NCI-H526 treated with DMSO at 0.1 percent for 48 hours (cell line): Measurements from ENCODE around the gene ALX4.

ENCODE experiments used
- DNase-seq: peaks from one replicate; lab custom pipeline; 2025; lab: John Stamatoyannopoulos, UW

Gene ALX4

DNA sequence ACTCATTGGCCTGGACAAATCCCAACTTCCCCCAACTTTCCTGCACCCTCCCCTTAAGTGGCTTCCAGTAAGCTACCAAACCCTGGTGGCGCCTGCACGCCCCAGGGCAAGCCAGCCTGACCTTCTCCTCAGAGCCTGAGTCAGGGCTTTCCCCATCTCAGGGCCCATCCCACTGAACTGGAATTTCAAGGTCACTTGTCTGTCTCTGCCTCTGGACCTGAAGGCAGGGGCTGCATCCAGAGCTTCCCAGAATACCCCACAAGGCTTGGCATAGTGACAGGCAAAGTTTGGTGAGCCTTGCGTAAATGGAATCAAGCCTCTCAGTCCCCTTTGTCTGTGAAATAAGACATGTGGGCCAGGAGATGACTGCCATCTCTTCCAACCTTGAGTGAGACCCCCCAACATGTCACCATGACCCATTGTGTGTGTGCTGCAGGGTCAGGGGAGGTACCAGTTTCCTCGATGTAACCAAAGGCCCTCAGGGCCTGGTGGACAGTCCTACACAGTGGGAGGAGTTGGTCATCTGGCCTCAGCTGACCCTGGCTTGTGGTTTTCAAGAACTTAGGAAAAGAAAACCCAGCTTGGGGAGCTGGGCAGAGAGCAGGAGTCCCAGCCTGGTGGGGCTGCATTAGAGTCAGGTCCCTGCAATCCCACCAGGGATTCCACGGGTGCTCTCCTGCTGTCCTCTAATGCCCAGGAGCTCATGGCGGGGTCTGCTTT, 8.9 kb downstream of the ALX4 start:
- no peak for DNase-seq

DNA sequence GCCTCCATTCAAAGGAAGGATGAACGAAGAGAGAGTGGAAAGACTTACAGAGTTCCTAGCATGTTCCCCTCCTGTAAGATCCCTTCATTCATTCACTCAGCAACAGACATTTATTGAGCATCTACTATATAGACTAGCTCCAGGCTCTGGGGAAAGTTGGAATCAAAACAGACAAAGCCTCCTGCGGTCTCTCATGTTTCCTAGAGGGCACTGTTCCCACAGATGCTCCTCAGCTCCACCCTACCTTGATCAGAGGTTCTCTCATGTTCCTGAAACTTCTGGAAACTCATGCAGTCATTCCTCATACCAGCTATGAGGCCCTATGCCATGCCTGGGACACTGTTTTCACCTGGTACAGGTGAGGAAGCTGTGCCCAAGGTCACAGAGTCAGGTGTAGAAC, 11.1 kb downstream of the ALX4 start:
- no peak for DNase-seq

DNA sequence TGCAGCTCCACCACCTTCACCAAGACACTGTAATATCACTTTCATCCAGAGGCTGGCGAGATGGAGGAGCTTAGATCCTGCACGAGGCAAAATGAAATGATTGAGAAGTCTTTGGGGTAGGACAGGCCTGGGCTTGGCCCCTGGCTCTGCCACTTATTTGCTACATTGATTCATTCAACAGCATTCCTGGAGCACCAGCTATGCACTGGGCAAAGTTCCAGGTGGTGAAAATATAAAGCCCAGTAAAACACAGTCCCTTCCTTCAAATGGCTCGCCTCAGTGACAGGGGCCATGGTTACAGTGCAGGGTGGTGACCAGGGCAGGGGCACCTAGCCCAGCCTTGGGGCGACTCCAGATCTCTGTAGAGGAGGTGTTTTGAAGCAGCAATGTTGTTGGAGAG, 19.7 kb downstream of the ALX4 start:
- DNase-seq = no peak

DNA sequence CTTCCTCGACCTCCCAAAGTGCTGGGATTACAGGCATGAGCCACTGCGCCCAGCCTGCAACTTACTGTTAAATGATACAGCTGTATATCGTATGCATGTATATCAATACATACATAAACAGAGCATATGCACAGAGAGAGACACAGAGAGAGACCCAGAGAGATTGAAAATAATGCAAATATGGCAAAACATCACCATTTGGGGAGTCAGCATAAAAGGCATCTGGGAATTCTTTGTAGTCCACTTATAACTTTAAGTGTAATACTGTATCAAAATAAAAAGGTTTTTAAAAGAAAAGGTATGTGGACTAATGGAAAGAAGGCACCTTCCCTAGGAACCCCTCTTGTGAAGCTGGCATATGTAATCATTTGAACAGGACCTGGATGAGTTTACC, 21.8 kb downstream of the ALX4 start:
- DNase-seq = no peak

DNA sequence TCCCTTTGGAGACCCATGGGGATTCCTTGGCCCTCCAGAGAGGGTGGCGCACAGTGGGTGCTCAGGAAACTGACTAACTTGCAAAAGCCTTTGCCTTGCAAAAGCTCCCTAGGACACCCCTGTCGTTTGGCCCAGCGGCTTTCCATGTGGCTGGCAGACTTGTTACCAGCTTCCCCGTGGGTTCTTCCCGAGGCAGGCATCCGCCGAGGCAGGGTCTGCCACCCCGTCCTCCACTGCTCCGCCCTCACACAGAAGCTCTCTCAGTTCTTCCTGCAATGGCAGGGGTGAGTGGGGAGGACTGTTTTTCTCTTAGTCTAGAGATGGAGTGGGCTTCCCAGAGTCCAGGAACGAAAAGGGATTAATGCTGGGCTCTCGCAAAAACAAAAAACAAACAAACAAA, 23.0 kb downstream of the ALX4 start:
- DNase-seq = no peak

DNA sequence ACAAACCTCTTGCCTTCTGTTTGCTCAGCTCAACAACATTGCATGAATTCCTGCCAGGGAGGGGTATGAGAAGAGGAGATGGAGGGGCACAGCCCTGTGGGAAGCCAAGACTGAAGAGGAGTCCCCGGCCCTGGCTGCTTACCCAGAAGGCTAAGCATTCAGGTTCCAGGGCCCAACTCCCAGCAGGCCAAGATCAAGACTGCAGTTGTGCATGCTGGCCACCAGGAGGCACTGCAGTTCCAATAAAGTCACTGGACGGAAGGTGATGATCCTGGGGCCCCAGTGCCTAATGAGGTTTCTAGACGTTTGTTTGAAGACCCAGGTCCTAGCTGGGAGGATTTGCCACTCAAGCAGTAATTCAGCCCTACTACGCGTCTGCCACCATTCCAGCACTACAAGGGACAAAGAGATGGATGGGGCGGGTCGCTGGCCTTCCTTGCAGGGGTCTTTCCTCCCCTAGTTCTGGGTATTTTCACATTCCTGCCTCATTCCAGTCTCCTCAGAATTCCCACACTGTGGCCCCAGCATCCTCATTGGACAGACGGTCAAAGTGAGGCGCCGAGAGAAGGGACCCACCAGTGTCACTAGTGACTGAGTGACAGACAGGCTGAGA, 23.6 kb downstream of the ALX4 start:
- DNase-seq = peak; percentile 45

DNA sequence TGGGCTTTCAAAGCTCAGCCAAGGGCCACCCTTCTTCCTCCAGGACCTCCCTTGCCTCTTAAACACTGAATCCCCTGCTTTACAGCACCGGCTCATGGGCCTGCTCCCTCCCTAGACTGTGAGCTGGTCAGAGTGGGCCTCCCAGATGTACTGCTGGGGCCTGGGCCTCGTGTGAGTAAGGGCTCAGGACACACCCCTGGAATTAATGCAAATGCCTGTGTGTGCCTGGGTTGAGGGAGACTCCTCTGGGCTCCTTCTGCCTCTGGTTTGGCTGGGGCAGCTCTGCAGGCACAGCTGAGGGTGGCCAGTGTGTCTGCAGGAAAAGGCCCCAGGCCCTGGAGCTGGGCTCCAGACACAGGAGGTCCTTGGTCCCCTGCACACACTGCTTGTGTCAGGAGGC, 24.2 kb downstream of the ALX4 start:
- no peak for DNase-seq

DNA sequence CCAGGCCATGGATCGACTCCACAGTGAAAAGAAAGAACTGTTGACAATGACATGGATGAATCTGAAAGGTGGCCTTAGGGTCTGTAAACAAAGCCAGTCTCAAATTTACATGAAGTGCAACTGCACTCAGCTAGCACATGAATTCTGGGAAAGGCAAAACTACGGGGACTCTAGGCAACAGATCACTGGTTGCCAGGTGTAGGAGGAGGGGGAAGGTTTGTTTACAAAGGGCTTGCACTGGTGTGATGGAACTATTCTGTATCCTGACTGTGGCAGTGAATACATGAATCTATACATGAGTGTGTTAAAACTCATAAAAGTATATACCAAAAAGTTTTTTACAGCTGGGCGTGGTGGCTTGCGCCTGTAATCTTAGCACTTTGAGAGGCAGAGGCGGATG, 27.3 kb downstream of the ALX4 start:
- DNase-seq = peak; percentile 56

DNA sequence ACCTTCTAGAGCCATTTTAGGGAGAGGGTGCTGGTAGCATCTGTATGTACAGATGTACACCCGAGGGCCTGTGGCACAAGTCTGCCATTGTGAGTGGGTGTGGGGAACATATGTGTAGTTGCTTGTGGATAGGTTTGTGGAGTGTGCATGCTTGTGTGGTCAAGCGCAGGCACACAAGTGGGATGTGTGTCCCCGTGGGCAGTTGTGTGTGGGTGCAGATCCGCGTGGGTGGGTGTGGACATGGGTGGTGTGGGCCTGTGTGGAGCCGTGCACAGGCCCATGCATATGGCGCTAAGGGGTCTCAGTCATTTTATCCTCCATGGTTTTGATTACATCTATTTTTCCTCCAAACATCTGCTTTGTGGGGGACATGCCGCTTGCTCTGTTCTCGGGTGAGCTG, 28.8 kb downstream of the ALX4 start:
- no peak for DNase-seq

DNA sequence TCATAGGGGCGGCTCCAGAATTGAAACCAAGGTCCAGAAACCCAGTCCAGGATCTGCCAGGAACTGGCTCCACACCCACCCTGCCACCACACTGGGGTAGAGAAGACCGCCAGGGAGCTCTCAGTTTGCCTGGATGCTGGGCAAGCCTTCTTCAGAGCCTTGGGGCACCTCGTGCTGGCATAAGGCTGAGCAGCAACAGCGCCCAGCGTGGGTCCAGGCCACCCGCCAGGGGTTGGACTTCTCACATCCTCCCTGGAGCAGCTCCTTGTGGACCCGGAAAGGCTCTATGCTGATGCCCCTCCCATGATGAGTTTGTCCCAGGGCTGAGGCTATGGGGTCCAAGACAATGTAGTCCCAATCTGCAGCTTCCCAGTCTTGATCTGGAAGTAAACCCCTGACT, 29.7 kb downstream of the ALX4 start:
- DNase-seq = no peak

DNA sequence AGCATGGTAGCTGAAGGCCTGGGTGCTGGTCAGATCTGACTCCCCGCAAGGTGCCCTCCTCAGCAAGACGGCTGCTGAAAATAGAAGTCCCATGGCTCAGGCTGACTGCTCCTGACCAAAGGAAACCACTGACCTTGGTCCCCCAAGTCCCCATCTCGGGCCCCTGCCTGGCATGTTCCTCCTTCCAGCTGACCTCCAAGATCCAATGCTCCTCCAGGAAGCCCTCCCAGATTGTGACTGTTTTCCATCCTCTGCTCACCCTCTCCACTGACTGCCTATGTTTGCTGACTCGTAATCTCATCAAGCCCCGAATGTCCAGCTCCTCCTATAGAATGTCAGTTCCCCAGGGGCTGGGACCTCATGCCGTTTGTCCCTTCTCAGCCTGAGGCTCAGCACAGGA, 30.5 kb downstream of the ALX4 start:
- no peak for DNase-seq

DNA sequence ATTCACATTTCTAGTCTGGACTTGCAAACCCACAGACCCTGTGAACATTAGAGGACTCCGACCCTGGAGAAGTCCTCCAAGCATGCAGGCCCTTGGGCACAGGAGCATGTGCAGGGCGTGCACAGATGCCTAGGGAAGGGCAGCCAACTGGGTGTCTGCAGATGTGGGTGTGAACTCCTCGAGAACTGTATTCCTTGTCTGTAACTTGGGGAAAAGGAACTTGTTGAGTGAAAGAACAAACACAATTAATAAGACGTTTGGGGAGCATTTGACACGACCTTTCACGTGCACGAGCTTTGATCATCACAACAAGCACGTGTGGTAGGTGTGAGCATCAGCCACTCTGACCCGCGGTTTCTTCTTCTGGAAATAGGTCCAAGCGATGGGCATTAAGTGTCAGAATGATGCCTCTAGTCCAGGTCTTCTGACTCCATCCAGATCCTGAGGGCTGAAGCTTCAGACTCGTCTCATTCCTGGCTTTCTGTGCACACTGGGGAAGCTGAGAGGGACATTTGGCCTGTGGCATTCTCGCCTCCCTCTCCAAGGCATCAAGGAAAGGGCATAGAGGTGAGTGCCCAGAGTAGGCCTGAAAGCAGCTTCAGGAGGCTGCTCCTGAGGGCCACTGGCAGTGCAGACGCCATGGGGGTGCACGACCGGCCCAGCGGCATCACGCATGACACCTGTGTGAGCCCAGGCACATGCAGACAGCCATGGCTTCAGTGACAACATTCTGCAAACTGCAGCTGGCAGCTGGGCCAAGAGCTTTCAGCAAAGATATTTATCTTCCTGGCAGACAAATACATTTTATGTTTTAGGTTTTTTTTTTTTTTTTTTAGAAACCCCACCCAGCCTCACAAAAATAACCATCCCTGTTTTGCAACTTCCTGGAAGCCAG, 32.5 kb downstream of the ALX4 start:
- no peak for DNase-seq

DNA sequence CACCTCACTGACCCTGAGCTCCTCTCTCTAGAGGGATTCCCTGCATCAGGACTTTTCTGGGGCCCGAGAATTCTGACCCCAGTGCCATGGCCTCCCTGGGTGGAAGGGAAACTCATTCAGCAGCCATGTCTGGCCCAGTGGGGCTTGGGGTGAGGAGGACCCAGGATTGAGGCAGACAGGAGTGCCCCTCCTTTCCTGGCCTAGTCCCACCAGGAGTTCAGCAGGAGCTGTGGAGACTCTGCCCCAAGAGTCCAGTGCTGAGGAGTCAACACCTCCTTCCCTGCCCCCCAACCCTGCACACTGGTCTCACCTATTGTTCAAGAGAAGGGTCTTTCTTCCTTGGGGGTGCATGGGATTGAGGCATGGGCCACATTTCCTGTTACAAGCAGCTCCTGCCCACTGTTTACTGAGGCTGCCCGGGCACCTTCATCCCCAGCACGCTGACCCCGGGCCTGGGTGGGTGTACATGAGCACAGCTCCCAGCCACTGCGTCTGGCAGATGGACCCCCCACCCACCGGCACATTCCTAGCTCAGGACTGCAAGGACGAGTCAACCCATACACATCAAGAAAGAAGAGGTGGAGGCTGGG, 33.9 kb downstream of the ALX4 start:
- no peak for DNase-seq

DNA sequence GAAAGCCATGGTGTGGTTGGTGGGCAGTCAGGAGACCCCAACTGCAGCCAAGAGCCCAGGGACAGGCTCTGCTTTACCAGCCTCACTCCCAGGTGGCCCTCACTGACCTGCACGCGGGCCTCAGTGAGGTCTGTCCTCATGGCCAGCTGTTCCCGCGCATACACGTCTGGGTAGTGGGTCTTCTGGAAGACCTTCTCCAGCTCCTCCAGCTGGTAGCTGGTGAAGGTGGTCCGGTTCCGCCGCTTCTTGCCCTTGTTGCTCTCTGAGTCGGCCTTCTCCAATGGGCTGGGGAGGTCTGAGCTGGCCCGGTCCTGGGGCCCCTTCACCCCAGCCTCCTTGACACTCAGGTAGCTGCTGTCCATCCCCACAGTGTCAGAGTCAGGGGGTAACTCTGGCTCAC, 34.7 kb downstream of the ALX4 start:
- no peak for DNase-seq

DNA sequence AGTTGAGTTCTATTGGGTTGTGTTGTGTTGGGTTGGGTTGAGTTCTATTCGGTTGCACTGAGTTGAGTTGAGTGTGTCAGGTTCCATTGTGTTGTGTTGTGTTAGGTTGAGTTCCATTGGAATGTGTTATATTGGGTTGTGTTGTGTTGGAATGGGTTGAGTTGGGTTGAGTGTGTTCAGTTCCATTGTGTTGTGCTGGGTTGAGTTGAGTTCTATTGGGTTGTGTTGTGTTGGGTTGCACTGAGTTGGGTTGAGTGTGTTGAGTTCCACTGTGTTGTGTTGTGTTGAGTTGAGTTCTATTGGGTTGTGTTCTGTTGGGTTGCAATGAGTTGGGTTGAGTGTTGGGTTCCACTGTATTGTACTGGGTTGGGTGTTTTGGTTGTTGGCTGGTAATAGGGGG, 35.5 kb downstream of the ALX4 start:
- no peak for DNase-seq

DNA sequence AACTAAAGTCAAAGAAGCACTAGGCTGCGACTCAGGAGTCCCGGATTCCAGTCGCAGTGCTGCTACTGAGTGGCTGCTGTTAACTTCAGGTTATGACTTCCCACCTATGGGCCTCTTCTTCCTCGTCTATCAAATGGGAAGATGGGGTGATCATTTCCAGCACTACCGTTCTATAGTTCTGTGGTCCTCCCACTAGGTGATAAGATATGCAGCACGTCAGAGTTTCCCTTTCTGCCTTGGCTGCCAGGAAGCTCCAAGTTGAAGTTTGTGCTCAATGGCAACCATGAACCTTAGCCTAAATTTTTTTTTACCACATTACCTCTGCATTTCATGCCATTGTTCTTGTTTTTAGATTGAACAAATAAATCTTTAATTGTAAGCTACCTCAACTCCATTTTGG, 38.7 kb downstream of the ALX4 start:
- no peak for DNase-seq

DNA sequence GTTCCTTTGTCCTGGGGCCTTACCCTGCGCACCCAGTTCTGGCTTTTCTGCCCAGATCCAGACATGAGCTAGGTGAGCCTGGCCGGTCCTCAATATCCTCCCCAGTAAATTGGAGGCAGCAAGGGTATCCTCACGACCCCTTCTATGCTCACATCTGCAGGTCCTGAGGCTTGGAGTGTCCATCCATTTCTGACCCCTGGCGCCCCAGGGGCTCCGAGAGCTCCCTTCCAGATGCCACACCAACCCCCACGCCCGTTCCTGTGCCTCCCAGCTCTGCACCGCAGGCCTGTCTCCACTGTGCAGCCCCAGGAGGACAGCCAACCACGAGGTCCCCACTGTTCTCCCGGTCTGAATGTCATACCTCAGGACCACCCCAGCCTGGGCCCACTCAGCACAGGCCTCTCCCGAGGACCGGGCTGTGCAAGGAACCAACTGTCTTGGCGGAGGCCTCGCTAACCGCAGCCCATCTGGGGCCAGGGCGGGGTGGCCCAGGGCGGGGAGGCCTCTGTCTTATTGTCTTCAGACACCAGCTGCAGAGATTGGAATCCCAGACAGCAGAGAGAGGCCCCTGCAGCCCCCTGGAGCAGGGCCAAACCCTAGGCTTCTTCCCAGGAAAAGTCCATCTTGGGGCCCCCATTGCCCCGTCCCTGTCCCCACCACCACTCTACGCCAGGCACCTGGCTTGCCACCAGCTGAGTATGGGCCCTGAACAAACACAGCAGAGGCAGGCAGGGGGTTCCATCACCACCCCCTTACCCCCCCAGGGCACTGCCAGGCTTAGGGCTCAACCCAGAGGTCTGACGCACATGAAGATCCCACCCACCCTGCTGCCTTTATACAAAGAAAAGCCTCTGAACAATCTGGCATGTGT, 39.3 kb downstream of the ALX4 start:
- DNase-seq = no peak

DNA sequence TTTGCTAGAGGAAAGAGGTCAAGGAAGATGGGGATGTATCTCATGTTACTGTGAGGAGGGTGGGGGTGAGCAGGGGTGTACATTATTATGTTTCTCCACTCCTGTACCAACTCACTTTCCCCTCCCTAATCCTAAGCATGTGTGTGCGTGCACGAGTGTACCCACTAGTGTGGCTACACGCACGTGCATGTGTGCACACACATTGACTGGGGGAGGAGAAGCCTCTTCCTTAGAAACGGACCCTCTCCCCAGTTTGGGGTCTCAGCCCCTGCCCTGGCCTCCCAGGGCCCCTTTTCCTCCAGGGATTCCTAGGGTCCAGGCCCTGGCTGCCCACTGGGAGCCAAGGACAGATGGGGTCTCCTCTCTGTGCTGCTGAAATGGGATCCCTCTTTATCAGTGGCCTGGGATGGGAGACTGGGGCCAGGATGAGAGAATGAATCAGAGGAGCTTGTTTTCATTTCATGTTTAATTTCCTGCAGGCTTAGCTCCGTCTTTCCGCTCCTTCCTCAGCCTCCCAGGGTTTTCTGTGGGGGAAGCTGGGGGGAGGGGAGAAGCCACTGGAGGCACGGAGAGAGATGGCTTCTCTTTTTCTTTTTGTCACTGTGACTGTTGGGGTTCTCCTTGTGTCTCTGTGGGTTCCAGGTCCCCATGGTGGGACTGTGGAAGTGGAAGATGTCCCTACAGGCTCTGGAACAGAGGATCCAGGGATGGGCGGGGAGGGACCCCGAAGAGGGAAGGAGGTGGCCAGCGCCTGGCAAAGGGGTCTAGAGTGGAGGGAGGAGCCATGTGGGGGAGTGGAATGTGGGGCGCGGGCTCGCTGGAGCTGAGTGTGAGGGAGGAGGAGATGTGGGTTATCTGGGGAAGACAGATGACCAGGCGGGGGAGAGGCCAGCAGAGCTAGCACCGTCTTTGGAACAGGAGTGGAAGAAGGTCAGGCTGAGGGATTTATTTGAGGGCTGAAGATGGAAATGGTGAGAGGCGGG, 40.3 kb downstream of the ALX4 start:
- no peak for DNase-seq

DNA sequence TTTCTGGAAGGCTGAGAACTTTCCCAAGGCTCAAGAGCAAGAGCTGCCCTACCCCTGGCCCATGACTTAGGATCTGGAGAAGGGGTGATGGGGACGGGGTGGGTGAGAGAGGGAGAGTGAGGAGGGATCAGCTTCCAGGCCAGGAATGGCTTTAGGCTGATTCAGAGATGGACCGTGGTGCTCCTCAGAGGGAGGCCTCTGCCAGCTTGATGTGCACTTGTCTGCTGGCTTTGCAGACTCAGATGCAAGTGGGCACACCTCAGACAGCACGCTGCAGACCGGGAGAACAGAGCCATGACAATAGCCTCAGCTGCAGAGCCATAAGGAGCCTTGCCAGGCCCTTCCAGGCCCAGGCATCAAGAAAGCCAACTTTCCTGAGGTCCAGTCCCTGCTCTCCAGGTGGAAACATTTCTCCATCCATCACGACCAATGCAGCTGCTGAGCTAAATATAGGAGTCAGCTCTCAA, 41.3 kb downstream of the ALX4 start:
- no peak for DNase-seq
